IMR-90 (cell line): Measurements from ENCODE around the gene STAC. TPM values are rescaled to one million over a fixed set of nuclear protein-coding genes. Genes with fewer than 3 reads are reported as not detected.
"Not testable (repeated sequence)": the region's sequence is repeated elsewhere in the genome, so short reads cannot be mapped to it uniquely, and the experiment has no call there.

Experiments used
- ATAC-seq: fragments of 200-7000 bp; cut with Tn5 transposase; 2 replicates; pipeline ENCODE4 v1.9.1; 2020; ENCODE audit warnings: low read depth, mild to moderate bottlenecking, moderate library complexity
- BruUV-seq: library from RNA; stranded (reverse); fragments of 400-500 nt; replicated peaks from 2 replicates; lab custom pipeline; 2021; lab: Mats Ljungman, UMichigan
- CTCF ChIA-PET: fragments of 300-600 bp; formaldehyde crosslinking; extraction: SDS; loops from one replicate; lab custom pipeline; 2021; ENCODE audit warnings: antibody characterized with exemption; lab: Yijun Ruan, JAX
- POLR2A ChIA-PET: fragments of 300-600 bp; sonication (Branson Sonifier 250); formaldehyde crosslinking; loops from one replicate; lab custom pipeline; 2022; ENCODE audit warnings: antibody characterized with exemption; ENCODE audit not compliant: unreplicated experiment; lab: Charles Lee
- DNase-seq: peaks from one replicate; pipeline ENCODE4 v3.0.0; 2013
- H2AFZ ChIP-seq: replicated peaks from 2 replicates; pipeline ENCODE3; 2013; ENCODE audit warnings: low read length, mild to moderate bottlenecking; ENCODE audit not compliant: poor library complexity
- H2AK5ac ChIP-seq: 2 replicates; pipeline ENCODE4 v1.6.1; 2013; ENCODE audit warnings: low read depth, low read length, inconsistent platforms
- H2AK9ac ChIP-seq: replicated peaks from 2 replicates; pipeline ENCODE3; 2013; ENCODE audit warnings: mild to moderate bottlenecking, low read depth, low read length, moderate library complexity; ENCODE audit not compliant: poor library complexity
- H2BK120ac ChIP-seq: 2 replicates; pipeline ENCODE4 v1.6.1; 2013; ENCODE audit warnings: low read depth, low read length, inconsistent platforms
- H2BK15ac ChIP-seq: 3 replicates; pipeline ENCODE4 v1.6.1; 2013; ENCODE audit warnings: low read depth, low read length, inconsistent platforms
- H2BK20ac ChIP-seq: 2 replicates; pipeline ENCODE4 v1.6.1; 2013; ENCODE audit warnings: low read depth, mild to moderate bottlenecking, inconsistent platforms, low read length, moderate library complexity
- H2BK5ac ChIP-seq: 2 replicates; pipeline ENCODE4 v1.6.1; 2013; ENCODE audit warnings: mild to moderate bottlenecking, low read depth, low read length, inconsistent platforms; ENCODE audit not compliant: poor library complexity, severe bottlenecking
- H3K14ac ChIP-seq: replicated peaks from 2 replicates; pipeline ENCODE4 v1.6.1; 2013; ENCODE audit warnings: low read depth, low read length, inconsistent platforms
- H3K18ac ChIP-seq: 2 replicates; pipeline ENCODE4 v1.6.1; 2013; ENCODE audit warnings: low read depth, low read length, control low read depth
- H3K23ac ChIP-seq: 2 replicates; pipeline ENCODE4 v1.6.1; 2013; ENCODE audit warnings: low read depth, low read length, inconsistent platforms
- H3K27ac ChIP-seq: 2 replicates; pipeline ENCODE4 v1.5.1; 2013; ENCODE audit warnings: mild to moderate bottlenecking, control low read depth, low read length; ENCODE audit not compliant: insufficient read depth
- H3K27me3 ChIP-seq: 2 replicates; pipeline ENCODE4 v1.6.1; 2013; ENCODE audit warnings: low read length; ENCODE audit not compliant: control insufficient read depth, insufficient read depth
- H3K36me3 ChIP-seq: 2 replicates; pipeline ENCODE4 v1.6.1; 2013; ENCODE audit warnings: low read length, mixed read lengths; ENCODE audit not compliant: control insufficient read depth, insufficient read depth
- H3K4ac ChIP-seq: 2 replicates; pipeline ENCODE4 v1.6.1; 2013; ENCODE audit warnings: low read depth, low read length, inconsistent platforms
- H3K4me1 ChIP-seq: 2 replicates; pipeline ENCODE4 v1.6.1; 2013; ENCODE audit warnings: low read length, mixed read lengths; ENCODE audit not compliant: control insufficient read depth, insufficient read depth
- H3K4me2 ChIP-seq: 2 replicates; pipeline ENCODE4 v1.6.1; 2013; ENCODE audit warnings: low read depth, mild to moderate bottlenecking, control low read depth, low read length, moderate library complexity
- H3K4me3 ChIP-seq: 2 replicates; pipeline ENCODE4 v1.5.1; 2013; ENCODE audit warnings: low read depth, mild to moderate bottlenecking, control low read depth, low read length, moderate library complexity; ENCODE audit not compliant: insufficient read depth
- H3K56ac ChIP-seq: 2 replicates; pipeline ENCODE4 v1.6.1; 2013; ENCODE audit warnings: low read length, inconsistent platforms; ENCODE audit not compliant: insufficient read depth; ENCODE audit errors: extremely low read depth
- H3K79me1 ChIP-seq, 2 experiments: 2 replicates each; pipeline ENCODE4 v1.6.1; 2013; ENCODE audit warnings: low read length in 2 of 2, inconsistent platforms in 1 of 2, low read depth in 1 of 2
- H3K9ac ChIP-seq: 2 replicates; pipeline ENCODE4 v1.6.1; 2013; ENCODE audit warnings: low read depth, low read length, control low read depth
- H3K9me1 ChIP-seq: 2 replicates; pipeline ENCODE4 v1.6.1; 2013; ENCODE audit warnings: low read length, inconsistent platforms; ENCODE audit not compliant: insufficient read depth
- H3K9me3 ChIP-seq: 2 replicates; pipeline ENCODE4 v1.6.1; 2013; ENCODE audit warnings: low read length; ENCODE audit not compliant: control insufficient read depth, insufficient read depth
- H4K20me1 ChIP-seq: 2 replicates; pipeline ENCODE4 v1.6.1; 2013; ENCODE audit warnings: low read length, inconsistent platforms; ENCODE audit not compliant: insufficient read depth
- H4K5ac ChIP-seq: 2 replicates; pipeline ENCODE4 v1.6.1; 2013; ENCODE audit warnings: mild to moderate bottlenecking, low read depth, low read length, control low read depth
- H4K8ac ChIP-seq, 2 experiments: 2 replicates each; pipeline ENCODE4 v1.6.1; 2013; ENCODE audit warnings: low read depth in 2 of 2, low read length in 2 of 2, control low read depth in 1 of 2, inconsistent platforms in 1 of 2
- H4K91ac ChIP-seq: 2 replicates; pipeline ENCODE4 v1.6.1; 2013; ENCODE audit warnings: low read depth, low read length, inconsistent platforms; ENCODE audit not compliant: insufficient read depth
- MXI1 ChIP-seq: IDR thresholded peaks from 2 replicates; pipeline ENCODE4 v1.6.1; 2012; ENCODE audit warnings: low read depth, mild to moderate bottlenecking, low read length, moderate library complexity, borderline replicate concordance
- RFX5 ChIP-seq: IDR thresholded peaks from 2 replicates; pipeline ENCODE4 v1.8.0; 2012; ENCODE audit warnings: low read depth, mild to moderate bottlenecking, low read length, moderate library complexity
- WGBS, 2 experiments: methylation state at CpG; one replicate each; pipeline versions ENCODE4 v1.1.5 to v1.1.7; 2013; ENCODE audit warnings: missing lambda C conversion rate in 2 of 2; ENCODE audit not compliant: insufficient read length in 1 of 2; ENCODE audit errors: extremely low coverage in 2 of 2; 5-methylcytosine and 5-hydroxymethylcytosine counted together
- dilution Hi-C: fragments of 300-500 bp; cut with HindIII; formaldehyde crosslinking; loops from one replicate; pipeline ENCODE4 v1.14.3; 2018; ENCODE audit warnings: low sequenced_read_pairs; ENCODE audit not compliant: unreplicated experiment
- in situ Hi-C: fragments of 300-500 bp; cut with MboI; formaldehyde crosslinking; loops from 3 replicates; pipeline ENCODE4 v1.14.3; 2019; ENCODE audit warnings: low sequenced_read_pairs, inconsistent platforms, mixed read lengths
- intact Hi-C: fragments of 100-400 bp; cut with micrococcal nuclease; formaldehyde crosslinking; loops from 2 replicates; pipeline ENCODE4 v1.10.0; 2022
- polyA plus RNA-seq, 3 experiments: library from polyadenylated mRNA; depleted of rRNA; stranded (reverse); fragments of >200 nt; gene quantifications; 2 replicates each; pipeline ENCODE4 v1.2.3, GENCODE V29; 2012; ENCODE audit warnings: low replicate concordance in 1 of 3
- total RNA-seq: library from RNA; depleted of rRNA; stranded (reverse); fragments of >200 nt; gene quantifications from 2 replicates; pipeline ENCODE4 v1.2.3, GENCODE V29; 2012

STAC gene
- total and polyA plus RNA-seq, 2 of the 4 experiments (the other 2 are of a cell fraction): 0.19 to 0.36 TPM

GRCh38 chr3:36496684-36497633 lies 116.7 kb downstream of the STAC start:
- in situ Hi-C loops (no loop called here), dilution Hi-C loops (no loop called here), intact Hi-C loops (no loop called here)
- H4K20me1 ChIP-seq: no peaks in the 10 kb centered on the region
- H3K4me3 ChIP-seq: no peak overlapping the region
- H4K91ac ChIP-seq: no peak overlapping the region
- no peaks in the 10 kb centered on the region for H3K79me1 ChIP-seq
- H4K5ac ChIP-seq: no peak overlapping the region
- no peak overlapping the region for H3K23ac ChIP-seq
- no peaks in the 10 kb centered on the region for H3K27me3 ChIP-seq
- H4K8ac ChIP-seq: no peak overlapping the region
- ChIA-PET POLR2A (no interaction called here), CTCF (no interaction called here)
- no peak overlapping the region for H2BK120ac ChIP-seq
- no peak overlapping the region for H3K56ac ChIP-seq
- H3K9me1 ChIP-seq: no peaks in the 10 kb centered on the region
- H3K36me3 ChIP-seq: no peaks in the 10 kb centered on the region
- H3K9ac ChIP-seq: no peak overlapping the region
- TF ChIP-seq MXI1: no peak
- no peak for TF ChIP-seq RFX5
- H2BK5ac ChIP-seq: no peak overlapping the region
- H3K18ac ChIP-seq: no peak overlapping the region
- ATAC-seq: no peak
- no peak overlapping the region for H2AK5ac ChIP-seq
- H3K27ac ChIP-seq: no peak overlapping the region
- H3K4ac ChIP-seq: no peak overlapping the region
- H3K14ac ChIP-seq: no peak overlapping the region
- no TSS peak for BruUV-seq
- no peaks in the 10 kb centered on the region for H3K4me1 ChIP-seq
- DNase-seq: no peak
- H3K9me3 ChIP-seq: no peaks in the 10 kb centered on the region
- no peak overlapping the region for H2AK9ac ChIP-seq
- no peak overlapping the region for H2BK15ac ChIP-seq
- H3K4me2 ChIP-seq: no peak overlapping the region
- H2AFZ ChIP-seq: no peak overlapping the region
- no peak overlapping the region for H2BK20ac ChIP-seq
- no CpG with 5 or more reads among the region's 2 CpGs for WGBS, 2 experiments

- H4K91ac ChIP-seq, H3K79me1 ChIP-seq, H3K27me3 ChIP-seq, H4K8ac ChIP-seq, H3K4ac ChIP-seq, H3K36me3 ChIP-seq, H2AK9ac ChIP-seq, H3K4me2 ChIP-seq, H3K4me1 ChIP-seq, H4K5ac ChIP-seq, BruUV-seq, DNase-seq, H3K27ac ChIP-seq, intact Hi-C loops, CTCF ChIA-PET, H3K9me3 ChIP-seq, ATAC-seq, H2AFZ ChIP-seq, H4K20me1 ChIP-seq, H2BK15ac ChIP-seq, H2BK120ac ChIP-seq, H3K18ac ChIP-seq, POLR2A ChIA-PET, H2BK5ac ChIP-seq, H3K9ac ChIP-seq, H2AK5ac ChIP-seq, H3K56ac ChIP-seq, H3K4me3 ChIP-seq, H3K9me1 ChIP-seq, H3K23ac ChIP-seq, H2BK20ac ChIP-seq, H3K14ac ChIP-seq, dilution Hi-C loops, in situ Hi-C loops: not testable (repeated sequence)
- WGBS, 2 experiments: no CpG with 5 or more reads among the region's 2 CpGs
Measured at GRCh38 chr3:36500053-36500452, 119.7 kb downstream of the STAC start.
